HG03442 (cell line): Measurements from ENCODE around the gene ACBD7.

Experiments
- ATAC-seq: cut with Tn5 transposase; IDR thresholded peaks from one replicate; pipeline ENCODE4 v1.9.1; 2021; ENCODE audit warnings: mild to moderate bottlenecking, moderate library complexity; ENCODE audit not compliant: unreplicated experiment

ACBD7 gene

GRCh38 chr10:15092855-15093408, 4.4 kb upstream of the ACBD7 start:
- ATAC-seq: no peak

GRCh38 chr10:15091418-15091817, 2.8 kb upstream of the ACBD7 start:
- no peak for ATAC-seq

- no peak for ATAC-seq
These were observed 4.1 kb downstream of the ACBD7 start for GRCh38 chr10:15084502-15084922.

- no peak for ATAC-seq
These were observed 4.7 kb downstream of the ACBD7 start for GRCh38 chr10:15083674-15084501.

- no peak for ATAC-seq
These were observed 13.2 kb downstream of the ACBD7 start for GRCh38 chr10:15075421-15075820.

GRCh38 chr10:15072358-15072757, 16.2 kb downstream of the ACBD7 start:
- no peak for ATAC-seq

- no peak for ATAC-seq
These were observed 19.3 kb downstream of the ACBD7 start for GRCh38 chr10:15069230-15069629.

- ATAC-seq: no peak
These were observed 19.8 kb downstream of the ACBD7 start for GRCh38 chr10:15068802-15069201.

- no peak for ATAC-seq
These were observed 21.4 kb downstream of the ACBD7 start for GRCh38 chr10:15067154-15067553.

- ATAC-seq: no peak
These were observed 27.9 kb downstream of the ACBD7 start for GRCh38 chr10:15060638-15061037.

GRCh38 chr10:15059914-15060313, 28.7 kb downstream of the ACBD7 start:
- no peak for ATAC-seq

- ATAC-seq: no peak
These were observed 29.9 kb downstream of the ACBD7 start for GRCh38 chr10:15058689-15059088.

- ATAC-seq: no peak
These were observed 35.5 kb downstream of the ACBD7 start for GRCh38 chr10:15053061-15053460.

- ATAC-seq: no peak
These were observed 36.5 kb downstream of the ACBD7 start for GRCh38 chr10:15052121-15052520.

GRCh38 chr10:15049533-15049932, 39.0 kb downstream of the ACBD7 start:
- no peak for ATAC-seq

GRCh38 chr10:15046626-15047025, 42.0 kb downstream of the ACBD7 start:
- no peak for ATAC-seq

- no peak for ATAC-seq
These were observed 43.2 kb downstream of the ACBD7 start for GRCh38 chr10:15045380-15045779.

- no peak for ATAC-seq
These were observed 44.9 kb downstream of the ACBD7 start, which contains the start of gene OLAH for GRCh38 chr10:15043674-15044073. OLAH (plus strand) TSS chr10:15043943; CDS start chr10:15047289, 3,346 bp downstream.

- no peak for ATAC-seq
These were observed 50.2 kb downstream of the ACBD7 start for GRCh38 chr10:15038416-15038815.

GRCh38 chr10:15037691-15038090, 50.9 kb downstream of the ACBD7 start:
- ATAC-seq: no peak

- no peak for ATAC-seq
These were observed 52.9 kb downstream of the ACBD7 start for GRCh38 chr10:15035385-15036301.
